GM18519 (cell line): Measurements from ENCODE around the gene BIK.

Source experiments
- ATAC-seq: cut with Tn5 transposase; IDR thresholded peaks from one replicate; pipeline ENCODE4 v1.9.1; 2021; ENCODE audit warnings: mild to moderate bottlenecking, moderate library complexity; ENCODE audit not compliant: unreplicated experiment, low FRiP score

The BIK gene

DNA sequence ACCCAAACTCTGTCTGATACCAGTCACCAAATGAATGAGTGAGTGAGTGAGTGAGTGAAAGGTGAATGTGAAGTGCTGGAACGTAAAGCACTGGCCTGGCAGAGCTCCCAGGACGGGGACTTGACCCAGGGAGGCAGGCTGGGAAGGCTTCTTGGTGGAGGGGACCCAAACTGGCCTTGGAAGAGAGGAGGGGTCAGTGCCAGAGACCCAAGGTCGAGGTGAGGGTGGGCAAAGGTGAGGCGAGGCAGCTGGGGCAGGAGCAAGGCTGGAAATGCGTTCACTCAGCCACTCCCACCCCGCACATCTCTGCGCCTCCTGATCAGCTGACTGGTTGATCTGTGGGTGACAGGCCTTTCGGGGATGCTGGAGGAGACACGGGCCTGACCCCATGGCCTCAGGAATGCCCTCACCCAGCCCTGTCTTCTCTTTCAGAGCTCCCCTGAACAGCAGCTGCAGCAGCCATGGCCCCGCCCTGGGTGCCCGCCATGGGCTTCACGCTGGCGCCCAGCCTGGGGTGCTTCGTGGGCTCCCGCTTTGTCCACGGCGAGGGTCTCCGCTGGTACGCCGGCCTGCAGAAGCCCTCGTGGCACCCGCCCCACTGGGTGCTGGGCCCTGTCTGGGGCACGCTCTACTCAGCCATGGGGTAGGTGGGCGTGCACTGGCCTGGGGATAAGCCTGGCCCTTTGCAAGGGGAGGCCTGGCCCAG is 48.4 kb downstream of the BIK start:
- no peak for ATAC-seq

DNA sequence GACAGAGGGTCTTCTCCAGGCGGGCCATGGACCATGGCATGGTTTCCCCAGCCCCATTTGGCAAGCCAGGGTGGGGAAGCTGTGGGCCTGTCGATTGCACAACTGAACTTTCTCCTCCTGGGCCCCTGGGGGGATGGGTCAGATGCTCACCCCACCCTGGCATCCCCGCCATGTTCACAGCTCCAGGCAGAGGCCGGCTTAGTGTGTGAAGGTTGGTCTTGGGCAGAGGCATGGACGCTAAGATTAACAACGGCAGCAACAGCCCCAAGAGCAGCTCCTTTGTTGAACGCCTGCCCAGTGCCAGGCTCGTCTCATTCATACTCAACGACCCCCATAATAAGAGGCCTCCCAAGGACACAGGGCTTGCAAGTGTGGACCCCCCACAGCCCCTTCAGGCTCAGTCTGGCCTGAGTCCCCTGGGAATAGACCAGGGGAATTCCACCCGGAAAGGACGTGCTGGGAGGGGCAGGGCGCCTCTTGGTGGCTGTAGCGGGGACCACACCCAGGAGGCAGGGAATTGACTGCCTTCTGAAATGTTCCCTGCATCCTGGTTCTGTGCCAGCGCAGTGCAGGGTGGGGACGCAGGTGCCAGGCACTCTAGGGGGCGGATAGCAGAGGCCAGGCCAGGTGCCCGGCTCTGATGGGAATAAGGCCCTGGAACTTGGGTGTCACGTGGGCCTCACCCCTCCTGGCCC is 49.1 kb downstream of the BIK start:
- ATAC-seq, result no peak

DNA sequence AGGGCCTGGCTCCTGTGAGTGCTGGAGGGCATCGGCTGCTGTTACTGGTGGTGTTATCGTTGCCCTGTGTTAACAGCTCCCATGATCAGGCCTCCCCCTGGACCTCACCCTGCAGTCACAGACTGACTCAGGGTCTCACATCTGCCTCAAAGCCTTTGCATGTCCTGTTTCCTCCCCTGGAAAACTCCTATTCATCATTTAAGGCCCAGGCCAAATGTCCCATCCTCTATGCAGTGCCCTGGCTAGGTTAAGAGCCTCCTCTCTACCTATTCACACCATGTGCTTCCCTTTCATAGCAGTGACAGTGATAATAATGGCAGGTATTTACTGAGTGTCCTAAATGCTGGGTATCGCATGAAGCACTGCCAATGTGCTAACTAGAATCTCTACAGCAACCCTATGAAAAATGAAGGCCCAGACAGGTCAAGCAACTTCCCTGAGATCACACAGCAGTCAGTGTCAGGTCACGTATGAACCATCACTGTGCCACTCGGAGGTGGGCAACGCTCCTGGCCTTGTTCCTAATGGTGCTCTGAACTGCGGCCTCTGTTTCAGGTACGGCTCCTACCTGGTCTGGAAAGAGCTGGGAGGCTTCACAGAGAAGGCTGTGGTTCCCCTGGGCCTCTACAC is 50.1 kb downstream of the BIK start:
- no peak for ATAC-seq

DNA sequence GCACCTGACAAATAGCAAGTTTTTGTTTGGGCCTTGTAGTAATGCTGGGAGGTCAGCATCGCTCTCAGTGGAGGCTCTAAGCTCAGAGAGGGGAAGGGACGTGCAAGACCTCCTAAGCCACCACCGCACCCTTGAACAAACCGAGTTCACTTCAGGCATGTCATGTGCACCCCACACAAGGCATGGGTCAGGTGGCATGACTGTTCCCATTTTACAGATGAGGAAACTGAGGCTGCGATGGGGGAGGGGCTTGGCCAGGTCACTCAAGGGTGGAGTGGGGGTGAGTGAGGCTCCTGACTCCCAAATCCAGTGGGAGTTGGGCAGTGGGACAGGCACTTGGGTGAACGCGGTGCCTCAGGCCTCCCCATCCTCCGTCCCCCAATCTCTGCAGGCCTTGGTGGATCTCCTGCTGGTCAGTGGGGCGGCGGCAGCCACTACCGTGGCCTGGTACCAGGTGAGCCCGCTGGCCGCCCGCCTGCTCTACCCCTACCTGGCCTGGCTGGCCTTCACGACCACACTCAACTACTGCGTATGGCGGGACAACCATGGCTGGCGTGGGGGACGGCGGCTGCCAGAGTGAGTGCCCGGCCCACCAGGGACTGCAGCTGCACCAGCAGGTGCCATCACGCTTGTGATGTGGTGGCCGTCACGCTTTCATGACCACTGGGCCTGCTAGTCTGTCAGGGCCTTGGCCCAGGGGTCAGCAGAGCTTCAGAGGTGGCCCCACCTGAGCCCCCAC is 52.0 kb downstream of the BIK start:
- ATAC-seq, result no peak

DNA sequence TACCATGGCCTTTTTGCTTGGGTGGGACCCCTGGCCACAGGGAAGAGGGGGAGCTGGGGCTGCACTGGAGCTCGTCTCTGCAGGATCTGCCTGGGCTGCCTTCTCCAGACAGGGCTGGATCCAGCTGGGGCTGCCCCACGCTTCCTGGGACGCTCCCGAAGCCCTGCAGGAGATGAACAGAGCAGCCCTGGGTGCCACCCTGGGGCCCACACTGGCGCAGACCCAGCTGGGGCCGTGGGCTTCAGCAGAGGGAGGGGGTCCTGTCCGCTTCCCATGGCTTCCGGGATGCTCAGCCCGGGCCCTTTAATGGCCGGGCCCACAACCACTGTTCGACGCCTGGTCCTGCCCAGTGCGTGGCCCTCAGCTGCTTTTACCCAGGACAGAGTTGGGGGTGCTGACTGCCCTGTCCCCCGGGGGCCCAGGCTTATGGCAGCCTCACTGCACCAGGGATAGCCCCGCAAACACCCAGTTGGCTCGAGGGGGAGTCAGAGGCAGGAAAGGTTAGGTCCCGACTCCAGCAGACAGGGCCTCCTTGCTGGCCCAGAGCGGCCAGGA is 52.8 kb downstream of the BIK start:
- no peak for ATAC-seq

DNA sequence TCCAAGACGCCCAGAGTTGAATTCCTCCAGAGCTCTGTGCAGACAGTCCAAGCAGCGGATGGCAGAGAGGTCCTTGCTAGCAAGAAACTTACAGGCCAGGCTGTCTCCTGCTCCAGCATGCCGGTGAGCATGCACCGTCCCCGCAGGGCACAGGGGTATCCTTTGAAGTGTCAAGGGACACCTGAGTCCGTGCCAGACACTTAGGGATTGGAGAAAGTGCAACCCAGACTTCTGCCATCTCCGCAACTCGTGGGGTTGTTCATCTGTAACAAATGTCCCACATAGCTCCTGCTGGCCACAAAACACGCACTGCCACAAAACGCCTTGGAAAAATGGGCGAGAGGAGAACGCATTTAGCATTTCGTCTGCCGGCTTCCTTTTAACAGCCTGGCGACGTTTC is 54.1 kb downstream of the BIK start:
- ATAC-seq, result no peak

DNA sequence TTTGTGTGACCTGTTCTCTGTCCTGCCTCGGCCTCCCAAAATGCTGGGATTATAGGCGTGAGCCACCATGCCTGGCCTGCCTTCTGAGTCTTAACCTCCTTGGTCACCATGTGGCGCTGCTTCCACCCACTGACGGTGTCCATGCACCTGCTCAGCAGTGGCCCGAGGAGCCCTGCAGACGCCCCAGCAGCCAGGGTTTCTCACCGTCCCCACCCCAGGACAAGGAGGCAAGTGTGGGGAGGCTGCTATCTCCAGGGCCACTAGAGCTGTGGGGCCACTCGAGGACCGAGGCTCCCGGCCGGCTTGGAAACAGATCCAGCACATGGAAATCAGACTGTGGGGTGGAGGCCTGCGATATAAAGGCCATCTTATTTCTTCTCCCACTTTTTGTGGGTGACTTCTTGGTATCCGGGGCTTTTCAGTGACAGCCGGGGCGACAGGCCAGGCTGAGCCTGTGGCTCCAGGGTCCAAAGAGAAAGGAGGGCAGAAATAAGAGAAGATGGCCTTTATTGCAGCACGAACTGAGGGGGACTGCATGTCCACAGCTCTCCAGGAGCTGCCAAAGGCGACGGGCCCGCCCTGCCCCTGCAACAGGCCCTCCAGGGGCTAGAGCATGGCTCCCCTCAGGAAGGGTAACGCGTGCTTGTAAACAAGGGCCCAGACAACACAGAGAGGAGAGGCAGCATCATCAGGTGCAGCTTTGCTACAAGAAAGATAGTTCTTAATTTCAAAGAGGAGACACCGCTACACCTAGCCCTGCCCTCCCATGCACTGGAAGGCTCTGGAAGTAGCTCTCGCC is 55.8 kb downstream of the BIK start:
- ATAC-seq, result no peak

DNA sequence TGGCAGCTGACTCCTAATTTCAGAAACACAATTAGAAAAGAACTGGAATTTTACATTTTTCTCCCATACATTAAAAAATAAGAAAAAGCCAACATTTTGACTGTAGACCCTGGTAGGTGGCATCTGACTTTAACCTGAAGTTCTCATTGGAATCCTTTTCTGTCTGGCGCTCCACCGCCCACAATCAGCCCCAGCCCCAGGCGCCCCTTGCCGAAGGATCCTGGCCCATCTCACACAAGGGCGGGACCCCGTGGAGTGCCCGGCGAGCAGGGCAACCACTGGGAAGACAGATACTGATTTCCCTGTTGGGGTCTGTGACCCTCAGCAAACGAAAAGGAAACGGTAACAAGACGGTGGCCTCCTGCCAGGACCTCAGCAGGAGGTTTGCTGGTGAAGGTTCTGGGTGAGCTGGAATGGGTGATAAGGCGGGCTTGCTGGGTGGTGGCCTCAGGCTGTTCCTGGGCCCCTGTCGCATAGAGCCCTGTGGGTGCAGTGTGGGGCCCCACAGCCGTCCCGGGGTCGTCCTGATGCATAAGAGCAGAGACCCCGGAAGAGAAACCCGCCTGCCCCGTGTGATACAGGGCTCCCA is 56.5 kb downstream of the BIK start:
- ATAC-seq, result no peak

DNA sequence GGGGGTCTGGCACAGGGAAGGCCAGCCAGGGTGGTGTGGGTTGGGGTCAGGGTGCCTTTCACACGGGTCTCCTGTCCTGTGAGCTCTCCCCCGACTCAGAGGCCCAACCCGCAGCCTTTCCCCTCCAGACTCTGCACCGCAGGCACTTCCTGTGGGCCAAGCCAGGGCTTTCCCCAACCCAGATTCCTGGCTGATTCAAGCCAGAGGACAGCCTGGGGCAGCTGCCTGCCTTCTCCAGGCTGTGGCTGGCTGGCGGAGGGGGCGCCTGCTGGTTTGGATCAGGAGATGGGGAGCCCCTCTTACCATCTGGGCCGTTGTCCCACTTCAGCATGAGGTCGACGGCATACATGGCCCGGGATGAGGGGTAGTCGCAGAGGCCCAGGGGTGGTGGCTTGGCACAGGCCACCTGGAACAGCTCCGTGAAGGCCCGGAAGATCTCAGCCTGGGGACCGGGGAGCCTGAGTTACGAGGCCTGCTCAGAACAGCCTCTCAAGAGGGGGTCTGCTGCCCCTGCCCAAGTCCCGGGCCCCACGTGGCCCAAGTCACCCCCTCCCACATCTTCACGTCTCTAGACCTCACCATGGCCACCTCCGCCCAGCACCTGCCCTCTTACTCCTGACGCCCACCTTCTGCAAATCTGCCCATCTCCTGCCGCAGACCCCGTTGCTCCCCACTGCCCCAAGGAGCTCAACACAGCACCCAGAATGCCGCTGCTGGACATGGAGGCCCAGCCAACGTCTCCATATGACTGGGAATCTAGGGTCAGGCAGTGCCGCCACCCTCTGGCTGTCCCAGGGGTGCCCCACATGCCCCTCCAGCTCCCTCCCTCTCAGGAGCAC is 58.1 kb downstream of the BIK start:
- ATAC-seq, result no peak

DNA sequence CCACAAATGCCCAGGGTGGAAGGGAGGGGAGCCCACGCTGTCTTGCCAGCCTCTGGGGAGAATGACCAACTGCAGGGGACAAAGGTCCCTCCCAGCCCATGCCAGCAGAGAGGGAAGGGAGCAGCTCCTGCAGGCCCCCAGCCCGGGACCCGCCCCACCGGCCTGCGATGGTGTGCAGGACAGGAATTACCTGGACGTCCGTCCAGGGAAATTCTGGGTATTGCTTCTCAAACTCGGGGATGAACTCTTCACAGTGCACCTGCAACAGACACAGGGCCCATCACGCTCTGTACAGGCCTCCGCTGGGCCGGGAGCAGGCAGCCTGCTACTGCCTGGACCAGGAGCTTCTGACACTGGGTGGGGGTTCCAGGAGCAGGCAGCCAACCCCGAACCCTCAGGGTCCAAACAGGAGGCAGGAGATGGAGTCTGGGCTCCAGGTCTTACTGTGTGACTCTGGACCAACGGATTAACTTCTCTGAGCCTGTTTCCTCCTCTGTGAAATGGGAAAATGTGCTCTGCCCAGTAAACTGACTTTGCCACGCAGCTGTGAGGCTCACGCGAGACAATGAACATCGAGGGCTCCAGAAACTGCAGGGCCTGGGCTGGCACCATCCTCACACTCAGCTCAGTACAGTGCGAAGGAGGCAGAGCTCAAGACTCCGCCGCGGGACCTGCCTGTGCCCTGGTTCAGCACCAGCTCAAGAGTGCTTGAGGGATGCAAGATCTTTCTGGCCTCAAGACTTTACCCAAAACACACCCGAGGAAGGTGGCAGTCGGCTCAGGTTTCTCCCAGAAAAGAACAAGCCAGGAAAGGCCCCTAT is 59.0 kb downstream of the BIK start:
- ATAC-seq, result no peak

DNA sequence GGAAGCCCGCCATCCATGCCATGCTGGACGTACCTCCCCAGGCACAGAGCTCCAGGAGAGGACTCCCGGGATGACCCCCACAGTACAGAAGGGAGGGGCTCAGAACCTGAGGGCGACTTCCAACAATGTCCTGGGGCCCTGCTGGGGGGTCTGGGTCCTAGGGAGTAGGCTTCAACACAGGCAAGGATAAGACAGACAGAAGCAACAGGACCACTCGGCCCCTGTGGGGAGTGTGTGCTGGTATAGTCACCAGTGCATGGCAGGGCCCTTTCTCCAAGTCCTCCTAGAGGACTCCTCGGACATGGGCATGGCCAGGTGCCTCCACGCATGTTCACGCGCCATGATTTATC is 59.6 kb downstream of the BIK start:
- no peak for ATAC-seq

DNA sequence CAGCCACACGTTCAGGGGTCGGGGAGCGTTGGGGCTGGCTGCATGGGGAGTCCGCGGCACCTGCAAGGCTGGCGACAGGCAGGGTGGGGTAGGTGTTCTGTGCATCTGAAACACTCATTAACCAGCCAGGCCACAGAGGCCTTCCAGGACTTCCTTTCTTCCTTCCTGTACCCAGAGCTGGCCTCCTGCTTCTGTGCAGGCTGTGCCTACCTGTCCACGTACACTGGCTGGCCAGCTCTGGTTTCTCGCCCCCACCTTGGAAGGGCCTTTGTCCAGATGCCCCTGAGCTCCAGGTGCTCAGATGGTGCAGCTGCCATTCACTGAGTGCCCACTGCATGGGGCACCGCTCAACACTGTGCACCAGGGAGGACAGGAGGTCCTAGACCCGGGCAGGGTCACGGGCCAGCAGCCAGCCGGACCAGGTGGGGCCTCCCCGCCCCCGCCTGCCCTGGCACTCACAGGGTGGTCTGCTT is 60.5 kb downstream of the BIK start:
- ATAC-seq, result no peak

DNA sequence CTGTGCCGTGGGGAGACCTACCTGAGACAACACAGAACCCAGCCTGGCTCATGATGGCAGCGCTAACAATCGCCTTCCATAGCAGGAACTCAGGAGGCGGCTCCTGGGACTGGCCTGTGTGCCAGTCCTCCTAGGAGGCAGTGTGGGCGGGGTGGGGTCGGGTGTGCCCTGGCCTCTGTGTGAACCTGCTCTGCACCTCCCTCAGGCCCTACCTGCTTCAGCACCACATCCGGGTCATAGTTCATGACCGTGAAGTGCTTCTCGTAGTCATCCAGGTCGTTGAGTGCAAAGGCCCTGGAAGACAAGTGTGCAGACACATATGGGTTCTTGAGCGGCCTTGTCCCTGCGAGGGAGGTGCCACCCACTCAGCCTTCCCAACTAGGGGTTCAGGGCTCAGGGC is 61.1 kb downstream of the BIK start:
- no peak for ATAC-seq

DNA sequence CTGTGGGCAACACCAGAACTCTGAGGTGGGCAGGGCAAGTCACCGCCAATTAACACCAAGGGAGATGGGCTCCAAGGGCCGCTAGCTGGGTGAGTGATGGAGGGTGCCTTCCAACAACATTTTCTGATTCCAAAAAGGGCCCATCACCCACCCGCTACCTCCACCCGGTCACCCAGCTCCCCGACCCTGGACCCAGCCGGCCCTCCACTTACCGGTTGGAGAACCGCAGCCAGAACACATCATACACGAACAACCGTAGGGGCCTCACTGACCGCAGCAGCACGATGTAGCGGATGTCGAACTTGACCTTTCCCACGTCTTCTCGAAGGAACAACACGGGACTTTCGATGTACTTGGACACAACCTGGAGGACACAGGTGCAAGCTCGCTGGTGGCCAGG is 61.6 kb downstream of the BIK start:
- ATAC-seq, result no peak

DNA sequence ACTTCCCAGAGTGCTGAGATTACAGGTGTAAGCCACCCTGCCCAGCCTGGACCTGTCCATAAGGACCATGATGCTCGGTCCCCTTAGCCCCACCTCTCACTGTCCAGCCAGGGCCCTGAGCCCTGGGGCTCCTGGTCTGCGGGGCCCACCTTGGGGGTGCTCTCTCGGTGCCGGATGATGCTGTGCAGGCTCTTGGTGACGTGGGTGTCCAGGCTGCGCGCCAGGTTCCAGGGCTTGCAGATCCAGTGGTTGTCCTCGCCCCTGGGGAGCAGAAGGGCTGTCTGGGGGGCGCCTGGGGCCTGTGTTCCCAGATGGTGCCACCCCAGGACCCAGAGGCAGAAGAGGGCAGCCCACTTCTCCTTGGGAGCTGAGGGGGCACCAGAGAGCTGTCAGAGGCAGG is 63.0 kb downstream of the BIK start:
- ATAC-seq, result no peak

DNA sequence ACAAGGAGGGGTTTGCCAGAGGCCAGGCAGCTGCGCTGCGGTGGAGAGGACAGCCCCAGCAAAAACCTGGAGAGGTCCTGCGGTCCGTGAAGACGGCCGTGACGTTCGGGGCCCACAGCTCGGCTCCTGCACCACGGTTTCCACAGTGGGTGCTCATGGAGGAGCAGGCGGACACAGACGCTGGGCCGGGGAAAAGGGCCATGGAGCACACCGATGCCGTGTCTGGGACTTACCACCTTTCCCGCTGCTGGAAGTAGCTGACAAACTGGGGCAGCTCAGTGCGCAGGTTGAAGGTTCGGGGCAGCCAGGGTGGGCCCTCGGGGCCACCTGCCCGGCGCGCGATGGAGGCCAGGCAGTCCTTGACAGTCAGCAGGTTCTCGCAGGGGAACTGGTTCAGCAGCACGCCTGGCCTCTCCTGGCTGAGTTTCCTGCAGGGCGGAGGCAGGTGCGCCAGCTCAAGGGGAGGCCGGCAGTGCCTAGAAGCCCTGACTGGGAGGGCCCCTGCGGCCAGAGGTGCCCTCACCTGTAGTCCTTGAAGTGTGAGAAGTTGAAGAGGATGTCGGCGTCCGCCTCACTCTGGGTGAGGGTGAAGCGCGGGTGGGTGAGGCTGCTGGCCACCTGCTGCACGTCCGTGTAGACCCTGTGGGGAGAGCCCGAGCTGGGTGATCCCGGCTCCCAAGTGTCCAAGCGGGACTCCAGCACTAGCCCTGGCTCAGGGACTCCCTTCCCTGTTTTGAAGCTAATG is 63.6 kb downstream of the BIK start:
- no peak for ATAC-seq

DNA sequence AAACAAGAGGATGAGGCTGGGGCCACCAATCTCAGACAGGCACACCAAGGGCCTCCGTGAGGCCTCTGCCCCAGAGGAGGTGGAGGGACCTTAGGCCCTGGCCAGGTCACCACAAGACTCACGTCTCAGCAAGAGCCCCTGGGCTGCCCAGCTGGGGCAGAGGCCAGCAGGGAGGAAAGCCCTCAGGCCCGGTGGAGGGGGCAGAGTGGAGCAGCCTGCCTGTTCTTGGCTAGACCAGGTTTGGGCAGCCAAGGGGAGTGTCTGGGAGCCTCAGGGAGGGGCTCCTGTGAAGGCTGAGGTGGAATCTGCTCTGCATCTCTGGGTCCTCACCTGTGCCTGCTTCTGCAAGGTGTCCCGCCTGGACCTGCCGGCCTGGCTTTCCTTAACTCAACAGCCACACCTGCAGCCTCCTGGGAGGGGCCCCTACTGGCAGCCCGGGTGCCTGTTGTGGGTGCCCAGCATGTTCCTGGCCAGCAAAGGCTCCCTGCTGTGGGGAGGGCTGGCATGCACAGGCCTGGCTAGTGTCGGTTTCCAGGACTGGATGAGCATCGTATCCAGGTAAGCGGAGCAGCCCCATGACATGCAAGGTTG is 64.5 kb downstream of the BIK start:
- no peak for ATAC-seq
